OCI-LY7 (cell line): Measurements from ENCODE around the gene PLXNB2. TPM values are rescaled to one million over a fixed set of nuclear protein-coding genes. Genes with fewer than 3 reads are reported as not detected.
A peak's percentile ranks its signal among the peaks of the same experiment; 100 is the strongest.
"Not testable (repeated sequence)": the region's sequence is repeated elsewhere in the genome, so short reads cannot be mapped to it uniquely, and the experiment has no call there.

ENCODE experiments used
- BruUV-seq: library from RNA; stranded (reverse); fragments of 400-500 nt; replicated peaks from 2 replicates; lab custom pipeline; 2021; lab: Mats Ljungman, UMichigan
- CTCF ChIA-PET: fragments of 300-600 bp; sonication (Branson Sonifier 250); formaldehyde crosslinking; loops from one replicate; lab custom pipeline; 2022; ENCODE audit warnings: antibody characterized with exemption; ENCODE audit not compliant: unreplicated experiment; lab: Charles Lee
- POLR2A ChIA-PET: fragments of 300-600 bp; sonication (Branson Sonifier 250); formaldehyde crosslinking; loops from one replicate; lab custom pipeline; 2022; ENCODE audit warnings: antibody characterized with exemption; lab: Charles Lee
- DNase-seq: peaks from one replicate; pipeline ENCODE4 v3.0.0-alpha.2; 2015; ENCODE audit warnings: low spot score
- H2AFZ ChIP-seq: fragments of 200-600 bp; sonication (generic), shearing (Covaris generic); 2 replicates; pipeline ENCODE4 v1.6.1; 2014; ENCODE audit warnings: mild to moderate bottlenecking, antibody characterized with exemption, low read length, moderate library complexity
- H3K27ac ChIP-seq: fragments of 200-600 bp; sonication (generic); 2 replicates; pipeline ENCODE4 v1.5.1; 2014; ENCODE audit warnings: mixed run types, low read depth, mild to moderate bottlenecking, moderate library complexity, low read length, inconsistent platforms; ENCODE audit not compliant: poor library complexity, severe bottlenecking
- H3K36me3 ChIP-seq: fragments of 200-600 bp; sonication (generic); 2 replicates; pipeline ENCODE4 v1.6.1; 2014; ENCODE audit warnings: mild to moderate bottlenecking, antibody characterized with exemption, low read length, moderate library complexity, mixed read lengths; ENCODE audit not compliant: insufficient read depth
- H3K4me1 ChIP-seq: fragments of 200-600 bp; sonication (generic); 2 replicates; pipeline ENCODE4 v1.5.1; 2014; ENCODE audit warnings: mild to moderate bottlenecking, low read length; ENCODE audit not compliant: insufficient read depth, poor library complexity, severe bottlenecking
- H3K4me2 ChIP-seq: fragments of 200-600 bp; sonication (generic); 2 replicates; pipeline ENCODE4 v1.6.1; 2014; ENCODE audit warnings: mild to moderate bottlenecking, low read length
- H3K4me3 ChIP-seq: fragments of 200-600 bp; sonication (generic); 2 replicates; pipeline ENCODE4 v1.5.1; 2014; ENCODE audit warnings: mild to moderate bottlenecking, low read depth, low read length; ENCODE audit not compliant: poor library complexity, severe bottlenecking
- H3K79me2 ChIP-seq: fragments of 200-600 bp; sonication (generic); 2 replicates; pipeline ENCODE4 v1.6.1; 2016; ENCODE audit warnings: low read depth, mild to moderate bottlenecking, low read length, moderate library complexity, mixed read lengths; ENCODE audit not compliant: insufficient read depth
- H3K9me2 ChIP-seq: fragments of 200-600 bp; sonication (generic); 2 replicates; pipeline ENCODE4 v1.6.1; 2016; ENCODE audit warnings: mild to moderate bottlenecking, low read length, mixed read lengths; ENCODE audit not compliant: insufficient read depth
- H3K9me3 ChIP-seq: fragments of 200-600 bp; sonication (generic); 2 replicates; pipeline ENCODE4 v1.6.1; 2014; ENCODE audit warnings: mild to moderate bottlenecking, mixed run types, low read length, mixed read lengths
- H4K20me1 ChIP-seq: fragments of 200-600 bp; sonication (generic); 2 replicates; pipeline ENCODE4 v1.6.1; 2014; ENCODE audit warnings: mild to moderate bottlenecking, antibody characterized with exemption, low read length, moderate library complexity, mixed read lengths; ENCODE audit not compliant: insufficient read depth
- CTCF ChIP-seq: fragments of 200-600 bp; sonication (generic); conservative IDR thresholded peaks from 2 replicates; pipeline ENCODE4 v1.5.1; 2014; ENCODE audit warnings: mild to moderate bottlenecking, antibody characterized with exemption, low read length, moderate library complexity, mixed read lengths
- EZH2phosphoT487 ChIP-seq: fragments of 200-600 bp; sonication (generic); IDR thresholded peaks from 2 replicates; pipeline ENCODE4 v1.6.1; 2018; ENCODE audit warnings: low read depth, borderline replicate concordance, mild to moderate bottlenecking, mixed run types, antibody characterized with exemption, low read length, moderate library complexity, mixed read lengths
- intact Hi-C: fragments of 100-400 bp; cut with micrococcal nuclease; formaldehyde crosslinking; loops from one replicate; pipeline ENCODE4 v1.10.0; 2022; ENCODE audit not compliant: unreplicated experiment
- total RNA-seq, 2 experiments: library from RNA; depleted of rRNA in 1 of 2; stranded (reverse); fragments of >200 nt in 1 of 2; shearing (Covaris generic) in 1 of 2; gene quantifications; 2 replicates each; pipeline ENCODE4 v1.2.3, GENCODE V29; 2014 to 2022

The PLXNB2 gene
- total RNA-seq, 2 experiments from 2014 or later: 10.7 to 39.2 TPM

GRCh38 chr22:50273352-50273751 lies 34.1 kb downstream of the PLXNB2 start:
- TF ChIP-seq CTCF: peak; percentile 28; the same call in 1 of the 2 replicates
- H3K4me2 ChIP-seq, H4K20me1 ChIP-seq, H3K9me3 ChIP-seq, POLR2A ChIA-PET, DNase-seq, H3K79me2 ChIP-seq, H3K9me2 ChIP-seq, CTCF ChIA-PET, H2AFZ ChIP-seq, H3K4me3 ChIP-seq, BruUV-seq, H3K27ac ChIP-seq: not testable (repeated sequence)
- intact Hi-C loops: loop anchor here (5.0 kb wide), 1 partner anchor 234 kb away; the partner anchor contains the start of genes LMF2 and NCAPH2
- Histone ChIP-seq H3K4me1 (peaks cover 38% of the 10 kb centered on the region), H3K36me3 (peaks cover 16% of the 10 kb centered on the region; the same call in 1 of the 2 replicates)

GRCh38 chr22:50272044-50272802 lies 35.2 kb downstream of the PLXNB2 start:
- Histone ChIP-seq H3K4me2 (0 out of 2 replicates have a peak overlapping the region, but pooled peaks have one; percentile 79), H3K9me3 (peaks cover 5% of the 10 kb centered on the region; the same call in 1 of the 2 replicates), H3K4me3 (no peak overlapping the region), H3K9me2 (no peaks in the 10 kb centered on the region), H2AFZ (no peak overlapping the region), H3K4me1 (peaks cover 46% of the 10 kb centered on the region), H3K27ac (no peak overlapping the region), H3K36me3 (peaks cover 16% of the 10 kb centered on the region; the same call in 1 of the 2 replicates), H3K79me2 (no peaks in the 10 kb centered on the region), H4K20me1 (no peaks in the 10 kb centered on the region)
- BruUV-seq: no TSS peak
- TF ChIP-seq EZH2phosphoT487 (no peak), CTCF (no peak)
- ChIA-PET POLR2A (interaction anchor here (0.5 kb wide), 1 partner anchor 96 kb away, joined by 3 read pairs; no protein-coding TSS in a partner anchor), CTCF (interaction anchor here (0.5 to 0.6 kb wide), 2 partner anchors 23 to 42 kb away, joined by 3 to 10 read pairs; no protein-coding TSS in a partner anchor)
- intact Hi-C loops: loop anchor here (5.0 kb wide), 1 partner anchor 235 kb away; the partner anchor contains the start of genes LMF2 and NCAPH2
- no peak for DNase-seq
